ENCODE measurements around the gene NOVA2. TPM values are rescaled to one million over a fixed set of nuclear protein-coding genes. Genes with fewer than 3 reads are reported as not detected.
"Not testable (repeated sequence)": the region's sequence is repeated elsewhere in the genome, so short reads cannot be mapped to it uniquely, and the experiment has no call there.

Gene NOVA2
- polyA plus RNA-seq, 1 donor = 2.5 TPM

DNA sequence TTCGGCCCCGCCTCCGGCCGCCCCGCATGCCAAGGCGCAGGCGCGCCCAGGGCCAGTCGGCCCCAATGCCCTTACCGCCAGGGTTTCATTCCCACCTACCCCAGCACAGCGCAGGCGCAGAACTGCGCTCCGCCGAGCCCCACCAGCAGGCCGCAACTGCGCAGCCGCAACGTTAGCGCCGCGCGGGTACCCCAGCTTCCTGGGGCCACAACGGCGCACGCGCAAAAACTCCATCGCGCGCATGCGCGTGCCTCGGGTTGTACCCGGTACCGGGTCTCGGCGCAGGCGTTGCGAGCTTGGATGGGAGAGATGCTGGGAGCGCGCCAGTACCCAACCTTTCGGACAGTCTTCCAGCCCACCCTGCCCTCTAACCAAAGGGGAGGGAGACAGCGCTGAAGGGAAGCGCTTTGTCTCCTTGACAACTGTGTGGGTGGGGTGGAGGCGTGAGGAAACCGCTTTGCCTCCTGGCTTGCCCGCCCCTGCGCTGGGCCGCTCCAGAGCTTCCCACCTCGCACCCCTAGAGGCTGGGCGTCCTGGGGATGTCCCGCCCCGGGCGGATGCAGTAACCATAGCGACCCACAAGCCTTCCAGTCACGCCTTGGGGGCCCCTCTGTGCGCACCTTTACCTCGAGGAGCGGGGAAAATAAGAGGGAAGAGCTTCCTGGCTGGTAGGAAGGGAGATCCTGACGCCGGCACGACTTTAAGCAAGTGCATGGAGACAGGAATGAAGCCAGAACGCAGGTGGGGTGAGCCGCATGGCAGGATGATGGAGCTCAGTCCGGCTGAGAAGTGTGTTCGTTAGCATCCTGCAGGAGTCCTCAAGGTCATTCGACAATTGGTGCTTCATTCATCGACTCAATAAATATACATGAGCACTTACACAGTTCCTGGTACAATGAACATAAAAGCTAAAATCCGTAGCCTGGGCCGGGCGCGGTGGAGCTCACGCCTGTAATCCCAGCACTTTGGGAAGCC lies 70.7 kb downstream of the NOVA2 start:
- peak overlapping the region; percentile 28 for H3K27ac ChIP-seq (ENCODE audit: low read length)
- peaks cover 2% of the 10 kb centered on the region for H3K27me3 ChIP-seq (ENCODE audit: control insufficient read depth, insufficient read depth, low read length)
- no peaks in the 10 kb centered on the region for H3K9me3 ChIP-seq (ENCODE audit: control insufficient read depth, low read depth, low read length)
- DNase-seq = peak; percentile 98 to 100
- no CpG with 5 or more reads among the region's 73 CpGs for WGBS (ENCODE audit: insufficient coverage, low lambda C conversion rate)
- H3K36me3 ChIP-seq (ENCODE audit: control insufficient read depth, insufficient read depth, low read length) = peaks cover 13% of the 10 kb centered on the region
- peak overlapping the region; percentile 64 for H3K4me3 ChIP-seq (ENCODE audit: low read length)
- H3K4me1 ChIP-seq (ENCODE audit: control insufficient read depth, insufficient read depth, low read length) = peaks cover 9% of the 10 kb centered on the region

DNA sequence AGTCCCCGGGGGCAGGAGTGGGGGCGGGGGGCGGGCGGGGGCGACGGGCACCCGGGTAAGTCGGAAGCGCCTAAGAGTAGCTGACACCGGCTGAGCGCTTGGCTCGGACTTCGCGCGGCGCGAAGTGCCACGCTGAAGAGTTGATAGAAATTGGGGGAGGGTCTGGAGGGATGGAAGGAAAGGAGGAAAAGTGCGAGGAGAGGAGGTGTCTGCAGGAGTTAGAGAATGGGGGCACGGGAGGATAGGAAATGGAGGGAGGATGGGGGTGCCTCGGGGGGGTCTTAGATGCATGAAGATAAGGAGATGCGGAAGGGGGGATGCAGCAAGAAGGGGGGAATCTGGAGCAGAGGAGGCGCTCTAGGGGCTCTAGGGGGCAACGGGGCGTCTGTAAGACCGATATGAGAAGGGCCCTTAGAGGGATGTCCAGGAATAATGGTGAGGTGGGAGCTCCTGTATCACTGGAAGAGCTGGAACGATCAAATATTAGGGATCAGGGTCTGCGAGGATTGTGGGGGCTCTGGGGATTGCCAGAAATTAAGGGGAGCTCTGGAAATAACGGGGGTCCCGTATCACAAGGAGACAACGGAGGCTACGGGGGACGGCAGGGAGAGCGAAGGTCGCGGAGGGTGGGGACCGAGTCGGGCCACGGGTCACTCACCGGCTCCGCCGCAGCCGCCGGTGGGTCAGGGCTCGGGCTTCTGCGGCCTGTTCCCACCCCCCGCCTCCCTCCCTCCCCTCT lies 71.6 kb downstream of the NOVA2 start, which contains the start of gene MYPOP:
Gene MYPOP (minus strand): TSS at position 702 of the 739 bp plus-strand sequence. CDS start 840 bp downstream, outside the sequence.
- peak within 1 kb of the TSS; percentile 64 for H3K4me3 ChIP-seq (ENCODE audit: low read length)
- WGBS (ENCODE audit: insufficient coverage, low lambda C conversion rate) = 0% methylated on average over 4 of the region's 47 CpGs
- peaks cover 19% of the 10 kb centered on the region for H3K36me3 ChIP-seq (ENCODE audit: control insufficient read depth, insufficient read depth, low read length)
- H3K27ac ChIP-seq (ENCODE audit: low read length) = peak within 1 kb of the TSS; percentile 28
- peaks cover 2% of the 10 kb centered on the region for H3K27me3 ChIP-seq (ENCODE audit: control insufficient read depth, insufficient read depth, low read length)
- DNase-seq = peak in 1 of 2 donors; percentile 31
- peaks cover 9% of the 10 kb centered on the region for H3K4me1 ChIP-seq (ENCODE audit: control insufficient read depth, insufficient read depth, low read length)
- no peaks in the 10 kb centered on the region for H3K9me3 ChIP-seq (ENCODE audit: control insufficient read depth, low read depth, low read length)

DNA sequence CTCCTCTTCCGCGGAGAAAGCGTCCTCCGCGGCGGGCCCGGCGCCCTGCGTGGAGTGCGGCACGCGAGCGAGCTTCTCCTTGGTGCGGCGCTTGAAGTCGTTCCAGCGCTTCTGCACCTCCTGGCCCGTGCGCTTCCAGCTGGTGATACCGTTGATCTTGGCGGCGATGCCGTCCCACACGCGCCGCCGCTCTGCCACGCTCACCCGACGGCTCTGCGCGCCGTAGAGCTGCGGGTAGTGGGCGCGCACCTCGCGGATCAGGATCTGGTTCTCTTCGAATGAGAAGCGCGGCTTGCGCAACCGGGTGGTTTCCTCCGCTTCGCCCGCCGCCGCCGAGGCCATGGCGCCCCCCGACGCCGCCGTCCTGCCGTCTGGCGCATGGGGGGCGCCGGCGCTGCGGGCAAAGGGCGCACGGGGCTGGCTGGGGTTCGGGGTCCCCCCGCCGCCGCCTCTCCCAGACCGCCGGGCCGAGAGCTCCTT lies 72.2 kb downstream of the NOVA2 start:
- Histone ChIP-seq H3K27me3 (ENCODE audit: control insufficient read depth, insufficient read depth, low read length) (peaks cover 2% of the 10 kb centered on the region), H3K27ac (ENCODE audit: low read length) (no peak overlapping the region), H3K4me1 (ENCODE audit: control insufficient read depth, insufficient read depth, low read length) (peaks cover 9% of the 10 kb centered on the region), H3K9me3 (ENCODE audit: control insufficient read depth, low read depth, low read length) (no peaks in the 10 kb centered on the region), H3K4me3 (ENCODE audit: low read length) (peak overlapping the region; percentile 64), H3K36me3 (ENCODE audit: control insufficient read depth, insufficient read depth, low read length) (peaks cover 19% of the 10 kb centered on the region)
- WGBS (ENCODE audit: insufficient coverage, low lambda C conversion rate) = no CpG with 5 or more reads among the region's 69 CpGs
- peak in 1 of 2 donors; percentile 72 for DNase-seq

DNA sequence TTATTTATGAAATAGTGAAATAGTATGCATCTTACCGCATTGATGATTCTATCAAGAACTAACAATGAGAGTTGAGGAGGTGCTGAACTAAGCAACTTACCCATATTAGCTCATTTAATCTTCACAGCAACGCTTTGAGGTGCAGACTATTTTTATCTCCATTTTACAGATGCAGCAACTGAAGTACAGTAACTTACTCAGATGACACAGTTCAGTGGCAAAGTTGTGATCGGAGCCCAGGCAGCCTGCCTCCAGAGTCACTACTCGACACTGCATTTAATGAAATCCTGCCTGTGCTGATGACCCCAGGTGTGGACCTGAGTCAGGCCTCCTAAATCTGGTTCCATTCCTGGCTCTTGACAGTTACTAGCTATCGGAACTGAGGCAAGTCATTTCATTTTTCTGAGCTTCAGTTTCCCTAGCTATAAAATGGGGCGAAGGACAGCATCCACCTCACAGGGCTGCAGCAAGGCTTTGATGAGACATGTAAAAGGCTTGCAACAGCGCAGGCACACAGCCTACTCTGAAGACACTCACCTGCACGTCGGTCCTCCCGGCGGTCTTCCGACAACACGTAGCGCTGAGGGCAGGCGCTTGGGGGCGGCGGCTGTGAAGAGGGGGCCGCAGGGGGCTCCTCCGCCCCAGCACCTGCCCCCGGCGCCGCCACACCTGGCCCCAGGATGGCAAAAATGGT lies 72.8 kb downstream of the NOVA2 start:
- Histone ChIP-seq H3K27ac (ENCODE audit: low read length) (no peak overlapping the region), H3K4me1 (ENCODE audit: control insufficient read depth, insufficient read depth, low read length) (peaks cover 14% of the 10 kb centered on the region), H3K9me3 (ENCODE audit: control insufficient read depth, low read depth, low read length) (no peaks in the 10 kb centered on the region), H3K27me3 (ENCODE audit: control insufficient read depth, insufficient read depth, low read length) (peaks cover 2% of the 10 kb centered on the region), H3K4me3 (ENCODE audit: low read length) (peak overlapping the region; percentile 47), H3K36me3 (ENCODE audit: control insufficient read depth, insufficient read depth, low read length) (peaks cover 19% of the 10 kb centered on the region)
- no CpG with 5 or more reads among the region's 22 CpGs for WGBS (ENCODE audit: insufficient coverage, low lambda C conversion rate)
- peak in 1 of 2 donors; percentile 41 for DNase-seq

DNA sequence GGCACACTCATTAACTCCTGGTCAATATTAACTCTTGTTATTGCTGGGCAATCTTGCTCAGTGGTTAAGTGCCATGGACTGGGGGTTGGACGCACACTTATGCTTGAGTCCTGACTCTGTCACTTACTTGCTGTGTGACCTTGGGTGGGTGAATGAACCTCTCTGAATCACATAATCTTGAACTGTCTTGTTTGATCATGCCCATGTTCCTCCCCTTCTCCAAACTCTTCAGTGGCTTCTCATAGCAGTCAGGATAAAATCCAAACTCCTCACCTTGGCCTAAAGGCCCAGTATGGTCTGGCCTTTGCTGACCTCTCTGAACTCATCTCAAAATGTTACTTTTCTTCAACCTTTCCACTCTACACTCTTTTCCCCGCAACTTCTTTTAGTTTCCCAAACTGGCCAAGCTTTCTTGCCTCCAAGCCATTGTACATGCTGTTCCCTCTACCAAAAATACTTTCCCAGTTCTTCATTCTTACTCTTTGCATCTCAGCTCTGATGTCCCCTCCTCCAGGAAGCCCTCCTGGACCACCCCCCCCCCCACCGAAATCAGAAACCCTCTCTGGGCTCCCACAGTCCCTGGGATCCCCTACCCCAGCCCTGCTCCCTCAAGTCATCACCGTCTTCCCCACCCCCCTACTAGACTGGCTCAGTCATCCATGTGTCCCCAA lies 73.6 kb downstream of the NOVA2 start:
- peaks cover 2% of the 10 kb centered on the region for H3K27me3 ChIP-seq (ENCODE audit: control insufficient read depth, insufficient read depth, low read length)
- no peak overlapping the region for H3K4me3 ChIP-seq (ENCODE audit: low read length)
- DNase-seq = no peak
- H3K27ac ChIP-seq (ENCODE audit: low read length) = no peak overlapping the region
- WGBS (ENCODE audit: insufficient coverage, low lambda C conversion rate) = 100% methylated on average over 1 of the region's 4 CpGs
- peaks cover 19% of the 10 kb centered on the region for H3K36me3 ChIP-seq (ENCODE audit: control insufficient read depth, insufficient read depth, low read length)
- peaks cover 21% of the 10 kb centered on the region for H3K4me1 ChIP-seq (ENCODE audit: control insufficient read depth, insufficient read depth, low read length)
- H3K9me3 ChIP-seq (ENCODE audit: control insufficient read depth, low read depth, low read length) = no peaks in the 10 kb centered on the region

DNA sequence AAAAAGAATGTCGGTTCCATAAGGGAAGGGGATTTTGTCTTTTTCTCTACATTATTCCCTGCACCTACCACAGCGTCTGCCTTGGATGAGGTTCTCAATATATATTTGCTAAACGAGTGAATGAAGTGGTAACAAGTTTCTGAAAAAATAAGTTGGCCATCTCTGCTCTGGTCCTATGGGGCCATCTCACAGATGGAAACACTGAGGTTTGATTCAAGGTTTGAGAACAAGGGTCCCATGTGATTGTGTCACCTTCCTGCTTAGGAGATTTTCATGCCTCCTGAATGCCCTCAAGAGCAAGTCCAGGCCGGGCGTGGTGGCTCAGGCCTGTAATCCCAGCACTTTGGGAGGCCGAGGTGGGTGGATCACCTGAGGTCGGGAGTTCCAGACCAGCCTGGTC lies 74.4 kb downstream of the NOVA2 start:
- Histone ChIP-seq H3K27me3 (ENCODE audit: control insufficient read depth, insufficient read depth, low read length) (peaks cover 2% of the 10 kb centered on the region), H3K4me3 (ENCODE audit: low read length) (no peak overlapping the region), H3K4me1 (ENCODE audit: control insufficient read depth, insufficient read depth, low read length) (peaks cover 29% of the 10 kb centered on the region), H3K36me3 (ENCODE audit: control insufficient read depth, insufficient read depth, low read length) (peaks cover 19% of the 10 kb centered on the region), H3K9me3 (ENCODE audit: control insufficient read depth, low read depth, low read length) (no peaks in the 10 kb centered on the region), H3K27ac (ENCODE audit: low read length) (no peak overlapping the region)
- no peak for DNase-seq
- no CpG with 5 or more reads among the region's 7 CpGs for WGBS (ENCODE audit: insufficient coverage, low lambda C conversion rate)

DNA sequence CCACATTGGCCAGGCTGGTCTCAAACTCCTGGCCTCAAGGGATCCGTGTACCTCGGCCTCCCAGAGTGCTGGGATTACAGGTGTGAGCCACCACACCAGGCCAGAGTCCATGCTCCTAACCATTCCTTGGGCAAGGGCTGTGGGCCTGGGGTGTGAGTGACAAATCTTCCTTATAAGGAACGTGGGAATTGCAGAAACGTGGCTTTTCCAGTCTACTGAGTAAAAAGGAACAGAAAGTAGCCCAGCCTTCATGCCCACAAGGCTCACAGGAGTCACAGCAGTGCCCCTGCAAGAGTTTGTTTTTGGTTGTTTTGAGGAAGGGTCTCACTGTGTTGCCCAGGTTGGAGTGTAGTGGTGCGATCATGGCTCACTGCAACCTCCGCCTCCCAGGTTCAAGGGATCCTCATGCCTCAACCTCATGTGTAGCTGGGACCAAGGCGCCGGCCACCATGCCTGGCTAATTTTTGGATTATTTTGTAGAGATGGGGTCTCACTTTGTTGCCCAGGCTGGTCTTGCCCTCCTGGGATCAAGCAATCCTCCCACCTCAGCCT lies 76.3 kb downstream of the NOVA2 start:
- WGBS (ENCODE audit: insufficient coverage, low lambda C conversion rate) = no CpG with 5 or more reads among the region's 8 CpGs
- Histone ChIP-seq H3K9me3 (ENCODE audit: control insufficient read depth, low read depth, low read length) (no peaks in the 10 kb centered on the region), H3K27ac (ENCODE audit: low read length) (no peak overlapping the region), H3K27me3 (ENCODE audit: control insufficient read depth, insufficient read depth, low read length) (peaks cover 2% of the 10 kb centered on the region), H3K36me3 (ENCODE audit: control insufficient read depth, insufficient read depth, low read length) (peaks cover 21% of the 10 kb centered on the region), H3K4me3 (ENCODE audit: low read length) (no peak overlapping the region), H3K4me1 (ENCODE audit: control insufficient read depth, insufficient read depth, low read length) (peaks cover 23% of the 10 kb centered on the region)
- DNase-seq = no peak

DNA sequence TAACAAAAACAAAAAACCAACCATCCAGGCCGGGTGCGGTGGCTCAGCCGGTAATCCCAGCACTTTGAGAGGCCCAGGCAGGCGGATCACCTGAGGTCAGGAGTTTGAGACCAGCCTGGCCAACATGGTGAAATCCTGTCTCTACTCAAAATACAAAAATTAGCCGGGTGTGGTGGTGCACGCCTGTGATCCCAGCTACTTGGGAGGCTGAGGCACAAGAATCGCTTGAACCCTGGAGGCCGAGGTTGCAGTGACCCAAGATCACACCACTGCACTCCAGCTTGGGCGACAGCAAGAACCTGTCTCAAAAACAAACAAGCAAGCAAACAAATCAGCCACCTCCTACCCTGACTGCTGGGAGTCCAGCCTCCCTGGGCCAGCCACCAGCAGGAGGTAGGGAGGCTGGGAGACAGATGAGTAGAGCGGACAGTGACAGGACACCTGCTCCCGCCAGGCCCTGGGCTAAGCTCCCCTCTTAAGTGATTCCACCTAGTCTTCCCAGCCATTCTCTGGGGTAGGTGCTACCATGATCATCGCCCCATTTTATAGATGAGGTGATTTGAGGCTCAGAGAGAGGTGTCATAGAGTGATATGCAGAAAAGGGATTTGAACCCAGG lies 77.6 kb downstream of the NOVA2 start:
- peaks cover 24% of the 10 kb centered on the region for H3K36me3 ChIP-seq (ENCODE audit: control insufficient read depth, insufficient read depth, low read length)
- H3K4me1 ChIP-seq (ENCODE audit: control insufficient read depth, insufficient read depth, low read length) = peaks cover 23% of the 10 kb centered on the region
- not testable (repeated sequence) for H3K27me3 ChIP-seq (ENCODE audit: control insufficient read depth, insufficient read depth, low read length); H3K9me3 ChIP-seq (ENCODE audit: control insufficient read depth, low read depth, low read length); DNase-seq; H3K4me3 ChIP-seq (ENCODE audit: low read length)
- no CpG with 5 or more reads among the region's 12 CpGs for WGBS (ENCODE audit: insufficient coverage, low lambda C conversion rate)
- H3K27ac ChIP-seq (ENCODE audit: low read length) = peak overlapping the region; percentile 53

DNA sequence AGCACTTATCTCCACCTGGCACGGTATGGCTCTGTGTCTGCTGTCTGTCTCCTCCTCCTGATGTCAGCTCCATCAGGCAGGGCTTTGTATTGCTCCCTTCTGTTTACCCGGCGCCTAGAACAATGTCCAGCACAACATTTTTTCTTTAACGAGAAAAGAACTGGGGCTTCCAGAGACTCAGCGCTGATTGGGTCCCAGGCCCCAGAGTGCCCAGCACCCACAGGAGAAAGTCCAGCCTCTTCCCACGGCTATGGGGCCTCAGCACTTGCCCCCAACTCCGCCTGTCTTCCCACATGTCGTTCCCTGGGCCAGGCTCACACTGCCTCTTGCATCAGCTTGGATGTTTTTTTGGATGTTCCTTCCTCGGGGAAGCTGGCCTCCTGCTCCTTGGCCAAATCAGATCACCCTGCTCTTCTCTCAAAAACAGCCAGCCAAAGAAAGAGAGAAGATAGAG lies 78.1 kb downstream of the NOVA2 start:
- DNase-seq = peak; percentile 78 to 92
- Histone ChIP-seq H3K27ac (ENCODE audit: low read length) (peak overlapping the region; percentile 53), H3K36me3 (ENCODE audit: control insufficient read depth, insufficient read depth, low read length) (peaks cover 24% of the 10 kb centered on the region)

More for the DNA sequence above, 78.1 kb downstream of the NOVA2 start:
- WGBS (ENCODE audit: insufficient coverage, low lambda C conversion rate) = no CpG with 5 or more reads among the region's 9 CpGs
- H3K4me1 ChIP-seq (ENCODE audit: control insufficient read depth, insufficient read depth, low read length) = peaks cover 21% of the 10 kb centered on the region
- no peaks in the 10 kb centered on the region for H3K9me3 ChIP-seq (ENCODE audit: control insufficient read depth, low read depth, low read length)
- H3K4me3 ChIP-seq (ENCODE audit: low read length) = no peak overlapping the region
- no peaks in the 10 kb centered on the region for H3K27me3 ChIP-seq (ENCODE audit: control insufficient read depth, insufficient read depth, low read length)
